GM15510 (cell line): Measurements from ENCODE around the gene EDC4.

Source experiments
- POLR2A ChIP-seq: IDR thresholded peaks from 3 replicates; pipeline ENCODE4 v1.6.1; 2011; ENCODE audit warnings: borderline replicate concordance; ENCODE audit not compliant: insufficient read length; ENCODE audit errors: extremely low read depth

Gene EDC4

GRCh38 chr16:67901734-67902133 is 28.9 kb downstream of the EDC4 start:
- TF ChIP-seq POLR2A: no peak

GRCh38 chr16:67902831-67903230 is 30.0 kb downstream of the EDC4 start:
- no peak for TF ChIP-seq POLR2A

GRCh38 chr16:67907397-67908180 is 34.7 kb downstream of the EDC4 start:
- TF ChIP-seq POLR2A: no peak

GRCh38 chr16:67909056-67909742 is 36.3 kb downstream of the EDC4 start:
- TF ChIP-seq POLR2A: no peak

- no peak for TF ChIP-seq POLR2A
These were observed 37.3 kb downstream of the EDC4 start for GRCh38 chr16:67910158-67910557.

- TF ChIP-seq POLR2A: no peak
These were observed 42.1 kb downstream of the EDC4 start for GRCh38 chr16:67914758-67915495.

- TF ChIP-seq POLR2A: no peak
These were observed 43.2 kb downstream of the EDC4 start for GRCh38 chr16:67915831-67916723.

GRCh38 chr16:67917140-67917851 is 44.4 kb downstream of the EDC4 start:
- no peak for TF ChIP-seq POLR2A

GRCh38 chr16:67917852-67918236 is 45.0 kb downstream of the EDC4 start:
- no peak for TF ChIP-seq POLR2A

GRCh38 chr16:67919622-67920221 is 46.9 kb downstream of the EDC4 start:
- TF ChIP-seq POLR2A: no peak

- TF ChIP-seq POLR2A: no peak
These were observed 49.4 kb downstream of the EDC4 start for GRCh38 chr16:67922221-67922620.

- no peak for TF ChIP-seq POLR2A
These were observed 49.9 kb downstream of the EDC4 start for GRCh38 chr16:67922740-67923139.

GRCh38 chr16:67923414-67924116 is 50.7 kb downstream of the EDC4 start:
- TF ChIP-seq POLR2A: no peak
